Camera-type eye (tissue), 1 donor: ENCODE measurements around the gene WDFY3. TPM values are rescaled to one million over a fixed set of nuclear protein-coding genes. Genes with fewer than 3 reads are reported as not detected.

Experiments used
- total RNA-seq: library from RNA; depleted of rRNA; stranded (reverse); fragments of >200 nt; gene quantifications from one replicate; pipeline ENCODE4 v1.2.3, GENCODE V29; 2014

The WDFY3 gene, protein sequence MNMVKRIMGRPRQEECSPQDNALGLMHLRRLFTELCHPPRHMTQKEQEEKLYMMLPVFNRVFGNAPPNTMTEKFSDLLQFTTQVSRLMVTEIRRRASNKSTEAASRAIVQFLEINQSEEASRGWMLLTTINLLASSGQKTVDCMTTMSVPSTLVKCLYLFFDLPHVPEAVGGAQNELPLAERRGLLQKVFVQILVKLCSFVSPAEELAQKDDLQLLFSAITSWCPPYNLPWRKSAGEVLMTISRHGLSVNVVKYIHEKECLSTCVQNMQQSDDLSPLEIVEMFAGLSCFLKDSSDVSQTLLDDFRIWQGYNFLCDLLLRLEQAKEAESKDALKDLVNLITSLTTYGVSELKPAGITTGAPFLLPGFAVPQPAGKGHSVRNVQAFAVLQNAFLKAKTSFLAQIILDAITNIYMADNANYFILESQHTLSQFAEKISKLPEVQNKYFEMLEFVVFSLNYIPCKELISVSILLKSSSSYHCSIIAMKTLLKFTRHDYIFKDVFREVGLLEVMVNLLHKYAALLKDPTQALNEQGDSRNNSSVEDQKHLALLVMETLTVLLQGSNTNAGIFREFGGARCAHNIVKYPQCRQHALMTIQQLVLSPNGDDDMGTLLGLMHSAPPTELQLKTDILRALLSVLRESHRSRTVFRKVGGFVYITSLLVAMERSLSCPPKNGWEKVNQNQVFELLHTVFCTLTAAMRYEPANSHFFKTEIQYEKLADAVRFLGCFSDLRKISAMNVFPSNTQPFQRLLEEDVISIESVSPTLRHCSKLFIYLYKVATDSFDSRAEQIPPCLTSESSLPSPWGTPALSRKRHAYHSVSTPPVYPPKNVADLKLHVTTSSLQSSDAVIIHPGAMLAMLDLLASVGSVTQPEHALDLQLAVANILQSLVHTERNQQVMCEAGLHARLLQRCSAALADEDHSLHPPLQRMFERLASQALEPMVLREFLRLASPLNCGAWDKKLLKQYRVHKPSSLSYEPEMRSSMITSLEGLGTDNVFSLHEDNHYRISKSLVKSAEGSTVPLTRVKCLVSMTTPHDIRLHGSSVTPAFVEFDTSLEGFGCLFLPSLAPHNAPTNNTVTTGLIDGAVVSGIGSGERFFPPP (N-terminal part only)
- 205 TPM for total RNA-seq

GRCh38 chr4:84966382-84967242, at the start of gene WDFY3:
Gene WDFY3, minus strand, starts transcription at chr4:84966690. Its CDS starts 106,099 bp downstream, at chr4:84860591.

